Endothelial cell of umbilical vein (primary cell): ENCODE results near the gene LMF2. TPM values are rescaled to one million over a fixed set of nuclear protein-coding genes. Genes with fewer than 3 reads are reported as not detected.

ENCODE experiments used
- BruUV-seq: library from RNA; stranded (reverse); fragments of 400-500 nt; replicated peaks from 2 replicates; lab custom pipeline; 2021; lab: Mats Ljungman, UMichigan
- CTCF ChIA-PET: fragments of 300-600, 350-600 bp; sonication (Branson Sonifier 250); formaldehyde crosslinking; loops from one replicate; lab custom pipeline; 2021; ENCODE audit warnings: antibody characterized with exemption, inconsistent platforms; lab: Charles Lee
- POLR2A ChIA-PET: fragments of 300-600, 350-600 bp; sonication (Branson Sonifier 250); formaldehyde crosslinking; loops from one replicate; lab custom pipeline; 2021; ENCODE audit warnings: antibody characterized with exemption, inconsistent platforms; lab: Charles Lee
- DNase-seq: peaks from one replicate; pipeline ENCODE4 v3.0.0-alpha.2; 2011; ENCODE audit warnings: low read depth, low spot score
- FAIRE-seq: peaks from 2 replicates; lab custom pipeline; 2011; peaks lifted over from hg19 to GRCh38; lab: Jason Lieb, UNC
- H2AFZ ChIP-seq: 2 replicates; pipeline ENCODE4 v1.6.0; 2012; ENCODE audit warnings: low read depth, low read length, control low read depth, inconsistent platforms
- H3K27ac ChIP-seq: 2 replicates; pipeline ENCODE4 v1.5.1; 2011; ENCODE audit warnings: low read depth, mild to moderate bottlenecking, control low read depth, low read length, moderate library complexity; ENCODE audit not compliant: insufficient read depth
- H3K27me3 ChIP-seq, 2 experiments: 2 replicates each; pipeline versions ENCODE4 v1.6.0 to v1.6.1; 2011; ENCODE audit warnings: low read length in 2 of 2, mixed read lengths in 1 of 2; ENCODE audit not compliant: control insufficient read depth in 2 of 2, insufficient read depth in 2 of 2
- H3K36me3 ChIP-seq, 2 experiments: 2 replicates in 1 of 2; 3 replicates in 1 of 2; pipeline ENCODE4 v1.5.1; 2011; ENCODE audit warnings: low read length in 2 of 2, mild to moderate bottlenecking in 1 of 2, moderate library complexity in 1 of 2; ENCODE audit not compliant: control insufficient read depth in 2 of 2, insufficient read depth in 2 of 2; ENCODE audit errors: extremely low read depth in 1 of 2
- H3K4me1 ChIP-seq: 3 replicates; pipeline ENCODE4 v1.5.1; 2011; ENCODE audit warnings: mild to moderate bottlenecking, low read length; ENCODE audit not compliant: control insufficient read depth, insufficient read depth; ENCODE audit errors: extremely low read depth
- H3K4me2 ChIP-seq: 2 replicates; pipeline ENCODE4 v1.6.1; 2011; ENCODE audit warnings: low read length, control low read depth, mixed read lengths; ENCODE audit not compliant: insufficient read depth
- H3K4me3 ChIP-seq, 3 experiments: fragments of 200-600 bp in 1 of 3; sonication (generic), shearing (Covaris generic) in 1 of 3; replicated peaks in 1 of 3; 2 replicates each; pipeline ENCODE4 v1.5.1; 2011 to 2016; ENCODE audit warnings: control low read depth in 3 of 3, low read length in 3 of 3, mild to moderate bottlenecking in 2 of 3, inconsistent platforms in 1 of 3, low read depth in 1 of 3, moderate library complexity in 1 of 3; ENCODE audit not compliant: insufficient read depth in 1 of 3
- H3K79me2 ChIP-seq: 2 replicates; pipeline ENCODE4 v1.6.0; 2012; ENCODE audit warnings: low read length, inconsistent platforms; ENCODE audit not compliant: control insufficient read depth, insufficient read depth
- H3K9ac ChIP-seq: replicated peaks from 2 replicates; pipeline ENCODE3; 2011; ENCODE audit warnings: low read length, control low read depth; ENCODE audit not compliant: insufficient read depth; ENCODE audit errors: extremely low read depth
- H3K9me1 ChIP-seq: replicated peaks from 3 replicates; pipeline ENCODE4 v1.6.0; 2011; ENCODE audit warnings: mild to moderate bottlenecking, low read length; ENCODE audit not compliant: control insufficient read depth, insufficient read depth; ENCODE audit errors: extremely low read depth
- H3K9me3 ChIP-seq: replicated peaks from 2 replicates; pipeline ENCODE4 v1.5.1; 2012; ENCODE audit warnings: low read length, inconsistent platforms; ENCODE audit not compliant: control insufficient read depth, insufficient read depth
- H4K20me1 ChIP-seq: replicated peaks from 2 replicates; pipeline ENCODE3; 2011; ENCODE audit warnings: mild to moderate bottlenecking, low read length; ENCODE audit not compliant: control insufficient read depth, insufficient read depth; ENCODE audit errors: extremely low read depth
- CTCF ChIP-seq, 2 donors: IDR thresholded peaks; 1 replicate in 1 of 2; 2 replicates in 1 of 2; pipeline ENCODE4 v1.5.1; 2011; ENCODE audit warnings: low read length in 2 of 2, mild to moderate bottlenecking in 2 of 2, moderate library complexity in 2 of 2, control low read depth in 1 of 2, inconsistent platforms in 1 of 2, low read depth in 1 of 2; ENCODE audit not compliant: insufficient read depth in 1 of 2; ENCODE audit errors: extremely low read depth in 1 of 2
- EZH2 ChIP-seq: IDR thresholded peaks from 2 replicates; pipeline ENCODE4 v1.6.1; 2012; ENCODE audit warnings: borderline replicate concordance, low read depth, mild to moderate bottlenecking, moderate library complexity, low read length, inconsistent platforms; ENCODE audit not compliant: severe bottlenecking
- FOS ChIP-seq: IDR thresholded peaks from 2 replicates; pipeline ENCODE4 v1.6.1; 2011; ENCODE audit warnings: mild to moderate bottlenecking, low read length, moderate library complexity, borderline replicate concordance; ENCODE audit not compliant: insufficient read depth
- GATA2 ChIP-seq: IDR thresholded peaks from 2 replicates; pipeline ENCODE4 v1.7.0; 2011; ENCODE audit warnings: low read depth, mild to moderate bottlenecking, moderate library complexity, mixed read lengths, low read length; ENCODE audit not compliant: insufficient read length, insufficient read depth
- JUN ChIP-seq: IDR thresholded peaks from 2 replicates; pipeline ENCODE4 v1.6.1; 2011; ENCODE audit warnings: borderline replicate concordance, low read depth; ENCODE audit not compliant: insufficient read length, insufficient read depth
- MAX ChIP-seq: IDR thresholded peaks from 2 replicates; pipeline ENCODE4 v1.6.1; 2011; ENCODE audit not compliant: insufficient read depth, insufficient read length
- MYC ChIP-seq: IDR thresholded peaks from one replicate; pipeline ENCODE4 v1.6.1; 2011; ENCODE audit warnings: mild to moderate bottlenecking, low read depth, low read length
- POLR2A ChIP-seq: IDR thresholded peaks from 2 replicates; pipeline ENCODE4 v1.6.1; 2012; ENCODE audit warnings: low read depth, mild to moderate bottlenecking, control low read depth, low read length
- POLR2AphosphoS5 ChIP-seq: IDR thresholded peaks from 2 replicates; pipeline ENCODE4 v1.6.1; 2012; ENCODE audit warnings: low read depth, mild to moderate bottlenecking, control low read depth, low read length, moderate library complexity; ENCODE audit not compliant: insufficient read depth
- dilution Hi-C: fragments of 300-500 bp; cut with MboI; formaldehyde crosslinking; loops from one replicate; pipeline ENCODE4 v1.15.0; 2019; ENCODE audit warnings: low sequenced_read_pairs; ENCODE audit not compliant: extremely low pct_ligation_motif_present
- intact Hi-C: fragments of 100-400 bp; cut with micrococcal nuclease; formaldehyde crosslinking; loops from one replicate; pipeline ENCODE4 v1.10.0; 2022
- polyA plus RNA-seq, 4 experiments: library from polyadenylated mRNA; depleted of rRNA in 3 of 4; stranded (reverse) in 3 of 4; unstranded in 1 of 4; fragments of >200 nt; gene quantifications; 2 replicates each; pipeline versions ENCODE4 v1.2.1 to v1.2.3, GENCODE V29; 2011 to 2012; ENCODE audit warnings: missing spikeins in 1 of 4
- total RNA-seq: library from RNA; stranded (reverse); gene quantifications from 2 replicates; pipeline ENCODE4 v1.2.3, GENCODE V29; 2021

Gene LMF2
- total and polyA plus RNA-seq, 2 donors (not counting 3 experiments of a cell fraction or from before 2014, with no cell fraction given) = 89.7 to 112 TPM

GRCh38 chr22:50522806-50523438 is 15.4 kb upstream of the LMF2 start:
- DNase-seq (no peak), FAIRE-seq (no peak)
- Histone ChIP-seq H3K79me2 (peaks cover 10% of the 10 kb centered on the region), H3K36me3 (peaks cover 0 to 24% of the 10 kb centered on the region in 2 experiments), H3K4me1 (peaks cover 12% of the 10 kb centered on the region), H3K4me3 (no peak overlapping the region), H3K9me3 (no peaks in the 10 kb centered on the region), H3K27me3 (no peaks in the 10 kb centered on the region), H3K27ac (no peak overlapping the region), H3K9me1 (no peaks in the 10 kb centered on the region), H3K9ac (no peak overlapping the region), H3K4me2 (no peak overlapping the region), H2AFZ (no peak overlapping the region), H4K20me1 (no peaks in the 10 kb centered on the region)
- intact Hi-C loops = no loop called here
- no TSS peak for BruUV-seq
- TF ChIP-seq POLR2A (no peak), EZH2 (no peak), FOS (no peak), POLR2AphosphoS5 (no peak), MAX (no peak), JUN (no peak), MYC (no peak), GATA2 (no peak), CTCF (IDR thresholded peaks at IDR 0.05; ENCODE audit: extremely low read depth in 1 of 2, insufficient read depth in 1 of 2, low read depth in 1 of 2, low read length in 2 of 2) (no peak)
- dilution Hi-C loops = no loop called here
- ChIA-PET POLR2A (interaction anchor here (1.1 kb wide), 1 partner anchor 15 kb away, joined by 4 read pairs; the partner anchor contains the start of genes LMF2 and NCAPH2), CTCF (interaction anchor here (0.7 kb wide), 1 partner anchor 16 kb away, joined by 3 read pairs; no protein-coding TSS in a partner anchor)
